ENCODE results near the gene SORL1.

DNA sequence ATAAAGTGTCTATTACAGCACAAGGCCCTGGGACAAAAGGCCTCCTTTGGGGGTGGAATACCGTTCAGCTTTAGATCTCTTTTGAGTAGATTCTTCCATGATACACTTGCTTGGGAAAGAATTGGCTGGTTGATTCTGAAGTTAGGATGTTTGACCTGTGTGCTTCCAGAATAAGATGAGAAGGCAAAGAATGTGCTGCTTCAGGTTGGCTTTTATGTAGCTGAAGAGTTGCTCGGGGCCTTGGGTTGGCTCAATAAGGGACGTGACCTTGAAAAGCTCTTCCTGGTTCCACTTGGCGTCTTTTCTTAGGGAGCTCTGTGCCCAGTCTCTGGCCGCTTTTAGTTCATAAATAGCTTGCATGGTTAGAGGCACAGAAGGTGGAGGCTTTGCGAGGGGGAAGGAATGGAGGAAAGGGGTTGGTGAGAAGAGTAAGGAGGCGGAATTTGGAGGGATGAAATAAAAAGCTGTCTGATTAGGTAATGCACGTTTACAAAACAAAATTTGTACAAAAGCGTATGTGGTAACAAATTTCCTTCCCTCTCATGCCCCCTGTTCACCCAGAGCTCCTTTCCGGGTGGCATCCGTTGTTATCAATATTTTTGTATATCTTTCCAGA lies 4.8 kb downstream of the SORL1 start:
- no peak for TF ChIP-seq POLR2AphosphoS5 (IDR thresholded peaks at IDR 0.05)
- TF ChIP-seq EP300 (IDR thresholded peaks at IDR 0.05), result no peak
- TF ChIP-seq, protein P1, sequence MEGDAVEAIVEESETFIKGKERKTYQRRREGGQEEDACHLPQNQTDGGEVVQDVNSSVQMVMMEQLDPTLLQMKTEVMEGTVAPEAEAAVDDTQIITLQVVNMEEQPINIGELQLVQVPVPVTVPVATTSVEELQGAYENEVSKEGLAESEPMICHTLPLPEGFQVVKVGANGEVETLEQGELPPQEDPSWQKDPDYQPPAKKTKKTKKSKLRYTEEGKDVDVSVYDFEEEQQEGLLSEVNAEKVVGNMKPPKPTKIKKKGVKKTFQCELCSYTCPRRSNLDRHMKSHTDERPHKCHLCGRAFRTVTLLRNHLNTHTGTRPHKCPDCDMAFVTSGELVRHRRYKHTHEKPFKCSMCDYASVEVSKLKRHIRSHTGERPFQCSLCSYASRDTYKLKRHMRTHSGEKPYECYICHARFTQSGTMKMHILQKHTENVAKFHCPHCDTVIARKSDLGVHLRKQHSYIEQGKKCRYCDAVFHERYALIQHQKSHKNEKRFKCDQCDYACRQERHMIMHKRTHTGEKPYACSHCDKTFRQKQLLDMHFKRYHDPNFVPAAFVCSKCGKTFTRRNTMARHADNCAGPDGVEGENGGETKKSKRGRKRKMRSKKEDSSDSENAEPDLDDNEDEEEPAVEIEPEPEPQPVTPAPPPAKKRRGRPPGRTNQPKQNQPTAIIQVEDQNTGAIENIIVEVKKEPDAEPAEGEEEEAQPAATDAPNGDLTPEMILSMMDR (IDR thresholded peaks at IDR 0.05), result no peak

Data from suprapubic skin (tissue), 4 donors.